Skeletal muscle tissue (tissue), 4 donors: ENCODE results near the gene FRYL. TPM values are rescaled to one million over a fixed set of nuclear protein-coding genes. Genes with fewer than 3 reads are reported as not detected.
"Not testable (repeated sequence)": the region's sequence is repeated elsewhere in the genome, so short reads cannot be mapped to it uniquely, and the experiment has no call there.

ENCODE experiments used
- H3K27ac ChIP-seq: one replicate; pipeline ENCODE4 v1.7.0; 2013; ENCODE audit warnings: mild to moderate bottlenecking, low read depth, low read length, inconsistent platforms
- H3K27me3 ChIP-seq, 3 donors: one replicate each; pipeline ENCODE4 v1.7.0; 2013; ENCODE audit warnings: low read length in 3 of 3; ENCODE audit not compliant: control insufficient read depth in 3 of 3, insufficient read depth in 3 of 3
- H3K36me3 ChIP-seq, 3 donors: one replicate each; pipeline ENCODE4 v1.7.0; 2013; ENCODE audit warnings: low read length in 3 of 3; ENCODE audit not compliant: control insufficient read depth in 3 of 3, insufficient read depth in 3 of 3
- H3K4me1 ChIP-seq, 3 donors: one replicate each; pipeline ENCODE4 v1.7.0; 2013; ENCODE audit warnings: low read length in 3 of 3, mild to moderate bottlenecking in 3 of 3; ENCODE audit not compliant: control insufficient read depth in 3 of 3, insufficient read depth in 3 of 3
- H3K4me3 ChIP-seq, 3 donors: one replicate each; pipeline ENCODE4 v1.7.0; 2013; ENCODE audit warnings: low read length in 3 of 3
- H3K9ac ChIP-seq, 3 donors: one replicate each; pipeline ENCODE4 v1.7.0; 2013; ENCODE audit warnings: low read length in 3 of 3, mild to moderate bottlenecking in 3 of 3, moderate library complexity in 2 of 3, low read depth in 1 of 3
- H3K9me3 ChIP-seq, 3 donors: one replicate each; pipeline ENCODE4 v1.7.0; 2013; ENCODE audit warnings: low read length in 3 of 3; ENCODE audit not compliant: control insufficient read depth in 3 of 3
- total RNA-seq: library from RNA; depleted of rRNA; stranded (reverse); fragments of >200 nt; gene quantifications from one replicate; pipeline ENCODE4 v1.2.3, GENCODE V29; 2014
- donor health status: Osteomylitis.

FRYL gene
- total RNA-seq, 1 donor from 2014 or later = 66.3 TPM

DNA sequence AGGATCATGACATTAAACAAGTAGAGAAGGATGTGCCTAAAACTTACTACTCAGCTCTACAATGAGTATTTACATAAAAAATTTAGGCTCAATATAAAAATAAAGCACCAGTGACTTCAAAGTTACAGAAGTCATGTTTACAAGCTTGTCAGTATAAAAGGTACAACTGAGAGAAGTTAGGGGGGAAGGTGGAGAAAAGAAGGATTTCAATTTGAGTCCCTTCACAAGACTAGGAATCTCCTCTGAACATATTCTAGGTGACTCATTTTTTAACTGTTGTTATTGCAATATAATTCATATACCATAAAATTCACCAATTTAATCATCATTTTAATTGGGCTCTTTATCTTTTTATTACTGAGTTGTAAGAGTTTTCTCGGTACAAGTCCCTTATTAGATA is 26.9 kb downstream of the FRYL start:
- no peak overlapping the region for H3K9ac ChIP-seq
- H3K36me3 ChIP-seq = no peaks in the 10 kb centered on the region
- H3K27me3 ChIP-seq = no peaks in the 10 kb centered on the region
- H3K4me3 ChIP-seq = no peak overlapping the region
- H3K9me3 ChIP-seq = no peaks in the 10 kb centered on the region
- H3K27ac ChIP-seq = no peak overlapping the region
- peaks cover 9 to 20% (median 13%) of the 10 kb centered on the region in 3 donors for H3K4me1 ChIP-seq

DNA sequence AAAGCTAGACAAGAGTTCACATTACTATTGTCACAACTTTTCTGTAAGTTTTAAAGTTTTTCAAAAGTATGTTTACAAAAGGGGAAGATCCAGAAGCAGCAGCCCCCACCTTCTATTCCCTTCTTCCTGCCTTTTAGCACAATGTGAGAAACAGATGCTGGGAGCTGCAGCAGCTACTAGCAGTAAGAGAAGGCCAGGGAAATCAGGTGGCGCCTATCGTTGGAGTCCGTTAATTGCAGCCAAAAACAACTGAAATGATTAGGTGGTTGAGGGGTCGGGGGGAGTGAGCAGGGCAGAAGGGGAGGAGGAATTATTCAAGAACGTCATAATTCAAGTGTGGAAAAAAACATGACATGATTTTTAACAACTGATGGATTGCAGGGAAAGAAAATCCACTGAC is 27.4 kb downstream of the FRYL start:
- H3K9ac ChIP-seq = no peak overlapping the region
- H3K27me3 ChIP-seq = no peaks in the 10 kb centered on the region
- peaks cover 9 to 20% (median 13%) of the 10 kb centered on the region in 3 donors for H3K4me1 ChIP-seq
- no peak overlapping the region for H3K27ac ChIP-seq
- no peak overlapping the region for H3K4me3 ChIP-seq
- H3K36me3 ChIP-seq = no peaks in the 10 kb centered on the region
- H3K9me3 ChIP-seq = no peaks in the 10 kb centered on the region

DNA sequence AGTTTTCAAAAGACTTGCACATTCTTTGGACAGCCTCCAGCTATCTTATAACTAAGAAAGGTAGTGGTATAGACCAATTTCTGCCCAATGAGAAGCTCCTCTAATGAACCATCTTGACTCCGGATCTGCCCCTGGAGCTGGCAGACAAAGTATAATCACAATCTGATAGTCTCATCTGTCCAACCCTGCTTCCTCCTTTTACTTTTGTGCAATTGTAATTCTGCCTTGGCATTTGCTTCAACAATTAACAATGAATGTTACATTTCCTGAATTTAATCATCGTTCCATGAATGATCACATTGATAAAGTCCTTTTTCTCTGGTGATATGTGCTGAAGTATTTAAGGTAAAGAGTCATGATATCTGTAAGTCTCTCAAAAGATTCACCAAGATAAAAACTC is 27.8 kb downstream of the FRYL start:
- H3K9ac ChIP-seq = no peak overlapping the region
- H3K27me3 ChIP-seq = no peaks in the 10 kb centered on the region
- H3K36me3 ChIP-seq = no peaks in the 10 kb centered on the region
- no peak overlapping the region for H3K27ac ChIP-seq
- H3K4me1 ChIP-seq = peaks cover 9 to 20% (median 13%) of the 10 kb centered on the region in 3 donors
- H3K4me3 ChIP-seq = no peak overlapping the region
- no peaks in the 10 kb centered on the region for H3K9me3 ChIP-seq

DNA sequence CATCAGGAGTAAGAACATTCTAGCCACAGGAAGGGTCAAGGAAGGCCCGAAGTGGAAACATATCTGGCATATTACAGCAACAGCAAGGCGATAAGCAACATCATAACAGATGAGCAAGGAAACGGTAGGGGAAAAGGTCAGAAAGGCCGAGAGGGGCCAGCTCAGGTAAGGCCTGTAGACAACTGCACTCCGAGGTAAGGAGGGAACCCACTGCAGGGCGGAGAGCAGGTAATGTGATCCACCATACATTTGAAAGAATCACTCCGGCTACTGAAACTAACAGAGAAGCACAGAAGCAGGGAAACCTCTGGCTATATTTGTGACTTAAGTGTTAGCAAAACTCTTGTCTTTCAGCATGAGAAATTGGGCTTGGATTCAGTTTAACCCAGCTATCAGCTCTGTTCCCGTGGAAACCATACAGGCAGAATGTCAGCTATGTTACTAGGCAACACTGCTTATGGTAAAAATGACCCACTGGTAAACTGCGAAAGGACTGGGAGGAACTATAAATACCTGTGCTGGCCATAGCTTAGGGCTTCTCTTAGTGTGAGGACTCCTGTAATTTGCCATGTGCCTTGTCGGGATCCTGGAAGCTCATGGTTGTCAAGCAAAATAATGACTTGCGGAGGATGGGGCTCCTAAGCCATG is 31.0 kb downstream of the FRYL start:
- no peak overlapping the region for H3K4me3 ChIP-seq
- no peak overlapping the region for H3K9ac ChIP-seq
- no peak overlapping the region for H3K27ac ChIP-seq
- H3K36me3 ChIP-seq = no peaks in the 10 kb centered on the region
- H3K27me3 ChIP-seq = no peaks in the 10 kb centered on the region
- H3K9me3 ChIP-seq = no peaks in the 10 kb centered on the region
- H3K4me1 ChIP-seq = peaks cover 9 to 20% (median 13%) of the 10 kb centered on the region in 3 donors

DNA sequence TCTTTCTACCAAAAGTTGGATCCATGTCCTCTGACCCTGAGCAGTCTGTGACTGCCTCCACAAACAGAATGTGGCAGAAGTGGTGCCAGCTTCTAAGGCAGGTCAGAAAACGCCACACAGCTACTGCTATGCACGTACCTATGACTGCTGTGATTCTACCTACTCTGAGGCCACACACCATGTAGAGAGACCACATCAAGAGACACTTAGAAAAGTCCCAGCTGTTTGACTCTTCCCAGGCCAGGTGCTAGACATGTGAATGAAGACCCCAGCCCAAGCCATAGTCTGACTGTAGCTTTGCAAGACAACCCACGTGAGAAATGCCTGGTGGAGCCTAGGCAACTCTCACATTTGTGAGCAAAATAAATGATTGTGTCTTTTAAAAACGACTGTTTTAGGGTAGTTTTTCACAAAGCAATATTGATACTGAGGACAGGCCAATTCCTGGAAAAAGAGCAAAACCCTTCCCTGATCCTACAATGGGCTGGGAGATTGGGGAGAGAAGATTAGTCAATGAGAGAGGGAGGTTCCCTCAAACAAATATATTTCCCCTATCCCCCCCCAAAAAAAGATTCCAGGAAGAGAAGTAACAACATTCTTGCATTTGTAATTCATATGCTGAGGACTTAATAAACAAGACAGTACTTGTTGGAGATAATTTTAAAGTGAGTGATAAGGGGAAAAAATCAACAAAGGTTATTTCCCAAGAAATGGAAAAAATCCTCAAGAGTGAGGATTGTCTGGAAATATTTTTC is 33.3 kb downstream of the FRYL start:
- Histone ChIP-seq H3K27ac (no peak overlapping the region), H3K9me3 (no peaks in the 10 kb centered on the region), H3K9ac (no peak overlapping the region), H3K36me3 (no peaks in the 10 kb centered on the region), H3K27me3 (no peaks in the 10 kb centered on the region), H3K4me3 (no peak overlapping the region), H3K4me1 (peaks cover 7 to 18% (median 9%) of the 10 kb centered on the region in 3 donors)

DNA sequence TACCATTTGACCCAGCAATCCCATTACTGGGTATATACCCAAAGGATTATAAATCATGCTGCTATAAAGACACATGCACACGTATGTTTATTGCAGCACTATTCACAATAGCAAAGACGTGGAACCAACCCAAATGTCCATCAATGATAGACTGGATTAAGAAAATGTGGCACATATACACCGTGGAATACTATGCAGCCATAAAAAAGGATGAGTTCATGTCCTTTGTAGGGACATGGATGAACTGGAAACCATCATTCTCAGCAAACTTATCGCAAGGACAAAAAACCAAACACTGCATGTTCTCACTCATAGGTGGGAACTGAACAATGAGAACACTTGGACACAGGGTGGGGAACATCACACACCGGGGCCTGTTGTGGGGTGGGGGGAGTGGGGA is 34.9 kb downstream of the FRYL start:
- not testable (repeated sequence) for H3K27me3 ChIP-seq, H3K4me3 ChIP-seq, H3K9ac ChIP-seq, H3K9me3 ChIP-seq, H3K4me1 ChIP-seq, H3K36me3 ChIP-seq, H3K27ac ChIP-seq

DNA sequence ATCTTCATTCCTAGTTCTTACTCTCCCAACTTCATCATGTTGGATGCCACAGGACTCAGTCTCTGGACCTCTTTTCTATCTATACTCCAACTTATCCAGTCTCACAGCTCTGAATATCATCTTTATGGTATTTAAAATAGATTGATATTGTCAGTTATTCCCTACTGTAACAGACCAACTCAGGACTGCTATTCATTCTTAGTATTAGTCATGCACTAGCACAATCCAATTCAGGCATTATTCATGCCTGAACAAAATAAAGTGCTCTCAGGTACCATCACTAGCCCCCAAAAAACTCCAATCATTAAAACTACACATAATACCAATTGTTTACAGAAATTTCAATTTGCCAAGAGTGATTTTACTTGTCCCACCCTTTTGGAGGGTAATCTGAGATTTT is 37.7 kb downstream of the FRYL start:
- H3K9ac ChIP-seq = no peak overlapping the region
- no peaks in the 10 kb centered on the region for H3K9me3 ChIP-seq
- H3K27me3 ChIP-seq = no peaks in the 10 kb centered on the region
- no peak overlapping the region for H3K4me3 ChIP-seq
- no peak overlapping the region for H3K27ac ChIP-seq
- peaks cover 0 to 6% (median 0%) of the 10 kb centered on the region in 3 donors for H3K4me1 ChIP-seq
- H3K36me3 ChIP-seq = no peaks in the 10 kb centered on the region

DNA sequence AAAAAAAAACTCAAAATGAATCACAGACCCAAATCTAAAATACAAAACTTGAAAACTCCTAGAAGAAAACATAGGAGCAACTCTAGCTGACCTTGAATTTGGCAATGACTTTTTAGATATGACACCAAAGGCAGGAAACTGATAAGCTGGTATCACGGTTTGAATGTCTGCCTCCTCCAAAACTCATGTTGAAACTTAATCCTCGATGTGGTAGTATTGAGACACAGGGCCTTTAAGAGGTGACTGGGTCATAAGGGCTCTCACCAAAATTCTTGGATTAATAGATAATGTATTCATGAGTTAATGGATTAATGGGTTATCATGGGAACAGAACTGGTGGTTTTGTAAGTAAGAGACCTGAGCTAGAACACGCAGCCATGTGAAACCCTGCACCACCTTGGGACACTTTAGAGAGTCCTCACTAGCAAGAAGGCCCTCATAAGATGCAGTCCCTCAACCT is 40.5 kb downstream of the FRYL start:
- H3K27ac ChIP-seq = no peak overlapping the region
- no peak overlapping the region for H3K9ac ChIP-seq
- H3K9me3 ChIP-seq = no peaks in the 10 kb centered on the region
- H3K4me1 ChIP-seq = peaks cover 0 to 6% (median 0%) of the 10 kb centered on the region in 3 donors
- no peaks in the 10 kb centered on the region for H3K27me3 ChIP-seq
- no peak overlapping the region for H3K4me3 ChIP-seq
- no peaks in the 10 kb centered on the region for H3K36me3 ChIP-seq

DNA sequence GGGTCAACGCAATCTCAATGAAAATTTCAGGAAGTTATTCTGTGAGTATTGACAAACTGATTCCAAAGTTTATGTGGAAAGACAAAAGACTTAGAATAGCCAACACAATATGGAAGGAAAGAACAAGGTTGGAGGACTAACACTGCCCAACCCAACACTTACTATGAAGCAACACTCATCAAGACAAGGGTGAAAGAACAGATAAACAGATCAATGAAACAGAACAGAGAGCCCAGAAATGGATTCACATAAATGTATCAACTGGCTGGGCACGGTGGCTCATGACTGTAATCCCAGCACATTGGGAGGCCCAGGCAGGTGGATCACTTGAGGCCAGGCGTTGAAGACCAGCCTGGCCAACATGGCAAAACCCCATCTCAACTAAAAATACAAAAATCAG is 41.2 kb downstream of the FRYL start:
- Histone ChIP-seq H3K9ac (no peak overlapping the region), H3K4me1 (peaks cover 0 to 6% (median 0%) of the 10 kb centered on the region in 3 donors), H3K27me3 (no peaks in the 10 kb centered on the region), H3K9me3 (no peaks in the 10 kb centered on the region), H3K4me3 (no peak overlapping the region), H3K36me3 (no peaks in the 10 kb centered on the region), H3K27ac (no peak overlapping the region)

DNA sequence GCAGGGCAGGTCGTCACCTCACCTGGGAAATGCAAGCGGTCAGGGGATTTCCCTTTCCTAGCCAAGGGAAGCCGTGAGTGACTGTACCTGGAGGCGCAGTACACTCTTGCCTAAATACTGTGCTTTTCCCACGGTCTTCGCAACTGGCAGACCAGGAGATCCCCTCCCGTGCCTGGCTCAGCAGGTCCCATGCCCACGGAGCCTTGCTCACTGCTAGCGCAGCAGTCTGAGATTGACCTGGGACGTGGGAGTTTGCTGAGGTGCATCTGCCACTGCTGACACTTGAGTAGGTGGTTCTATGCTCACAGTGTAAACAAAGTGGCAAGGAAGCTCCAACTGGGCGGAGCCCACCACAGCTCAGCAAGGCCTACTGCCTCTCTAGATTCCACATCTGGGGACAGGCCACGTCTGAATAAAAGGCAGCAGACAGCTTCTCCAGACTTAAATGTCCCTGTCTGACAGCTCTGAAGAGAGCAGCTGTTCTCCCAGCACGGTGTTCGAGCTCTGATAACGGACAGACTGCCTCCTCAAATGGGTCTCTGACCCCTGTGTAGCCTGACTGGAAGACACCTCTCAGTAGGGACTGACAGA is 51.1 kb downstream of the FRYL start:
- not testable (repeated sequence) for H3K27me3 ChIP-seq, H3K27ac ChIP-seq, H3K36me3 ChIP-seq, H3K9me3 ChIP-seq, H3K9ac ChIP-seq, H3K4me3 ChIP-seq
- peaks cover 3 to 21% (median 7%) of the 10 kb centered on the region in 3 donors for H3K4me1 ChIP-seq
